Stimulated activated effector memory CD8-positive, alpha-beta T cell treated with anti-CD3 and anti-CD28 coated beads, Interleukin-12 subunit alpha, Interleukin-12 subunit beta, amount 100 ng/mL, for 72 hours (primary cell): ENCODE data around the gene NOC4L.

Source experiments
- ATAC-seq: fragments of 150-1000 bp; cut with Tn5 transposase; 2 replicates; pipeline ENCODE4 v1.10.0; 2021
- DNase-seq, 2 donors: peaks; one replicate each; pipeline ENCODE4 v3.0.0; 2021 to 2022; ENCODE audit warnings: low spot score in 2 of 2
- H3K27ac Mint-ChIP-seq: one replicate; pipeline ENCODE4 v1.8.0; 2022; ENCODE audit warnings: mild to moderate bottlenecking, mixed read lengths
- H3K36me3 Mint-ChIP-seq: one replicate; pipeline ENCODE4 v1.8.0; 2022; ENCODE audit warnings: mild to moderate bottlenecking, mixed read lengths
- H3K4me1 Mint-ChIP-seq: one replicate; pipeline ENCODE4 v1.8.0; 2022; ENCODE audit warnings: mixed read lengths
- H3K4me3 Mint-ChIP-seq: one replicate; pipeline ENCODE4 v1.8.0; 2022; ENCODE audit warnings: mild to moderate bottlenecking, mixed read lengths
- H3K9me3 Mint-ChIP-seq: one replicate; pipeline ENCODE4 v1.8.0; 2022; ENCODE audit warnings: mixed read lengths

Gene NOC4L

GRCh38 chr12:132196873-132197390 is 52.7 kb downstream of the NOC4L start:
- ATAC-seq (no peak), DNase-seq (no peak)
- H3K27ac Mint-ChIP-seq: no peak overlapping the region
- peaks cover 6% of the 10 kb centered on the region for H3K9me3 Mint-ChIP-seq
- no peaks in the 10 kb centered on the region for H3K36me3 Mint-ChIP-seq
- no peaks in the 10 kb centered on the region for H3K4me1 Mint-ChIP-seq
- H3K4me3 Mint-ChIP-seq: no peak overlapping the region

- no peak overlapping the region for H3K4me3 Mint-ChIP-seq
- H3K27ac Mint-ChIP-seq: no peak overlapping the region
- peaks cover 6% of the 10 kb centered on the region for H3K9me3 Mint-ChIP-seq
- DNase-seq (no peak), ATAC-seq (no peak)
- H3K36me3 Mint-ChIP-seq: no peaks in the 10 kb centered on the region
- no peaks in the 10 kb centered on the region for H3K4me1 Mint-ChIP-seq
Measured at GRCh38 chr12:132197581-132198354, 53.5 kb downstream of the NOC4L start.

- H3K9me3 Mint-ChIP-seq: peaks cover 2% of the 10 kb centered on the region
- no peaks in the 10 kb centered on the region for H3K36me3 Mint-ChIP-seq
- DNase-seq (no peak), ATAC-seq (no peak)
- no peak overlapping the region for H3K27ac Mint-ChIP-seq
- no peaks in the 10 kb centered on the region for H3K4me1 Mint-ChIP-seq
- H3K4me3 Mint-ChIP-seq: no peak overlapping the region
Measured at GRCh38 chr12:132199101-132199500, 54.8 kb downstream of the NOC4L start.

GRCh38 chr12:132199526-132200319 is 55.5 kb downstream of the NOC4L start:
- Mint-ChIP-seq H3K4me3 (no peak overlapping the region), H3K9me3 (no peaks in the 10 kb centered on the region), H3K27ac (no peak overlapping the region), H3K4me1 (no peaks in the 10 kb centered on the region), H3K36me3 (no peaks in the 10 kb centered on the region)
- ATAC-seq: no peak
- no peak for DNase-seq

- DNase-seq (no peak), ATAC-seq (no peak)
- H3K4me3 Mint-ChIP-seq: no peak overlapping the region
Measured at GRCh38 chr12:132200800-132201199, 56.5 kb downstream of the NOC4L start.

GRCh38 chr12:132201391-132202120 is 57.3 kb downstream of the NOC4L start:
- H3K4me3 Mint-ChIP-seq: no peak overlapping the region
- no peak for DNase-seq
- ATAC-seq: no peak
- H3K9me3 Mint-ChIP-seq: no peaks in the 10 kb centered on the region
- H3K36me3 Mint-ChIP-seq: no peaks in the 10 kb centered on the region
- H3K27ac Mint-ChIP-seq: no peak overlapping the region
- no peaks in the 10 kb centered on the region for H3K4me1 Mint-ChIP-seq

More at GRCh38 chr12:132200800-132201199, 56.5 kb downstream of the NOC4L start:
- H3K4me1 Mint-ChIP-seq: no peaks in the 10 kb centered on the region
- no peak overlapping the region for H3K27ac Mint-ChIP-seq
- H3K36me3 Mint-ChIP-seq: no peaks in the 10 kb centered on the region
- no peaks in the 10 kb centered on the region for H3K9me3 Mint-ChIP-seq
